Neuron (in vitro differentiated cells): ENCODE results near the gene C19orf47.
"Not testable (repeated sequence)": the region's sequence is repeated elsewhere in the genome, so short reads cannot be mapped to it uniquely, and the experiment has no call there.

Experiments
- H2AFZ ChIP-seq: one replicate; pipeline ENCODE4 v1.6.1; 2013; ENCODE audit warnings: low read depth, mild to moderate bottlenecking, inconsistent platforms, low read length, moderate library complexity
- H3K27me3 ChIP-seq: one replicate; pipeline ENCODE4 v1.6.1; 2013; ENCODE audit warnings: low read length; ENCODE audit not compliant: insufficient read depth
- H3K36me3 ChIP-seq: one replicate; pipeline ENCODE4 v1.6.1; 2013; ENCODE audit warnings: low read length; ENCODE audit not compliant: insufficient read depth
- H3K4me1 ChIP-seq: one replicate; pipeline ENCODE4 v1.6.1; 2013; ENCODE audit warnings: low read length; ENCODE audit not compliant: insufficient read depth
- H3K4me3 ChIP-seq: 2 replicates; pipeline ENCODE4 v1.5.1; 2013; ENCODE audit warnings: mild to moderate bottlenecking, low read length, moderate library complexity
- H3K9me3 ChIP-seq: one replicate; pipeline ENCODE4 v1.6.1; 2013; ENCODE audit warnings: low read length

The C19orf47 gene

GRCh38 chr19:40387155-40387554 lies 39.0 kb upstream of the C19orf47 start:
- Histone ChIP-seq H3K36me3 (no peaks in the 10 kb centered on the region), H3K27me3 (no peaks in the 10 kb centered on the region), H3K9me3 (no peaks in the 10 kb centered on the region), H3K4me3 (no peak overlapping the region), H3K4me1 (no peaks in the 10 kb centered on the region), H2AFZ (no peak overlapping the region)

GRCh38 chr19:40383668-40384248 lies 35.6 kb upstream of the C19orf47 start:
- no peak overlapping the region for H3K4me3 ChIP-seq
- H3K36me3 ChIP-seq = peaks cover 5% of the 10 kb centered on the region
- H2AFZ ChIP-seq = no peak overlapping the region
- no peaks in the 10 kb centered on the region for H3K9me3 ChIP-seq
- H3K4me1 ChIP-seq = no peaks in the 10 kb centered on the region
- H3K27me3 ChIP-seq = no peaks in the 10 kb centered on the region

GRCh38 chr19:40381321-40381720 lies 33.1 kb upstream of the C19orf47 start:
- Histone ChIP-seq H3K4me1 (no peaks in the 10 kb centered on the region), H3K9me3 (no peaks in the 10 kb centered on the region), H3K27me3 (no peaks in the 10 kb centered on the region), H3K36me3 (peaks cover 18% of the 10 kb centered on the region), H2AFZ (no peak overlapping the region), H3K4me3 (no peak overlapping the region)

- Histone ChIP-seq H3K9me3 (no peaks in the 10 kb centered on the region), H3K27me3 (no peaks in the 10 kb centered on the region), H3K36me3 (peaks cover 19% of the 10 kb centered on the region), H3K4me3 (no peak overlapping the region), H3K4me1 (no peaks in the 10 kb centered on the region), H2AFZ (no peak overlapping the region)
Observed at GRCh38 chr19:40380199-40381037, 32.2 kb upstream of the C19orf47 start.

GRCh38 chr19:40379446-40380198 lies 31.4 kb upstream of the C19orf47 start:
- Histone ChIP-seq H3K4me3 (no peak overlapping the region), H3K9me3 (no peaks in the 10 kb centered on the region), H3K27me3 (no peaks in the 10 kb centered on the region), H2AFZ (no peak overlapping the region), H3K36me3 (peaks cover 20% of the 10 kb centered on the region), H3K4me1 (no peaks in the 10 kb centered on the region)

- H2AFZ ChIP-seq = no peak overlapping the region
- no peak overlapping the region for H3K4me3 ChIP-seq
- peaks cover 28% of the 10 kb centered on the region for H3K36me3 ChIP-seq
- no peaks in the 10 kb centered on the region for H3K4me1 ChIP-seq
- H3K27me3 ChIP-seq = no peaks in the 10 kb centered on the region
- no peaks in the 10 kb centered on the region for H3K9me3 ChIP-seq
Observed at GRCh38 chr19:40378509-40378908, 30.3 kb upstream of the C19orf47 start.

GRCh38 chr19:40377876-40378385 lies 29.7 kb upstream of the C19orf47 start:
- Histone ChIP-seq H3K9me3 (no peaks in the 10 kb centered on the region), H3K27me3 (no peaks in the 10 kb centered on the region), H2AFZ (no peak overlapping the region), H3K4me1 (no peaks in the 10 kb centered on the region), H3K4me3 (no peak overlapping the region), H3K36me3 (peaks cover 31% of the 10 kb centered on the region)

- H3K27me3 ChIP-seq = no peaks in the 10 kb centered on the region
- no peaks in the 10 kb centered on the region for H3K4me1 ChIP-seq
- H3K4me3 ChIP-seq = no peak overlapping the region
- H2AFZ ChIP-seq = no peak overlapping the region
- no peaks in the 10 kb centered on the region for H3K9me3 ChIP-seq
- H3K36me3 ChIP-seq = peaks cover 45% of the 10 kb centered on the region
Observed at GRCh38 chr19:40376286-40376862, 28.2 kb upstream of the C19orf47 start.

GRCh38 chr19:40374084-40374483 lies 25.9 kb upstream of the C19orf47 start:
- Histone ChIP-seq H3K27me3 (no peaks in the 10 kb centered on the region), H3K36me3 (peaks cover 65% of the 10 kb centered on the region), H3K9me3 (no peaks in the 10 kb centered on the region), H2AFZ (no peak overlapping the region), H3K4me1 (no peaks in the 10 kb centered on the region), H3K4me3 (no peak overlapping the region)

GRCh38 chr19:40371802-40372122 lies 23.6 kb upstream of the C19orf47 start:
- H3K27me3 ChIP-seq = no peaks in the 10 kb centered on the region
- no peak overlapping the region for H2AFZ ChIP-seq
- no peak overlapping the region for H3K4me3 ChIP-seq
- peaks cover 59% of the 10 kb centered on the region for H3K36me3 ChIP-seq
- peaks cover 8% of the 10 kb centered on the region for H3K4me1 ChIP-seq
- no peaks in the 10 kb centered on the region for H3K9me3 ChIP-seq

GRCh38 chr19:40370997-40371801 lies 23.0 kb upstream of the C19orf47 start:
- Histone ChIP-seq H2AFZ (no peak overlapping the region), H3K9me3 (no peaks in the 10 kb centered on the region), H3K4me3 (no peak overlapping the region), H3K27me3 (no peaks in the 10 kb centered on the region), H3K4me1 (peaks cover 14% of the 10 kb centered on the region), H3K36me3 (peaks cover 54% of the 10 kb centered on the region)

GRCh38 chr19:40370253-40370652 lies 22.1 kb upstream of the C19orf47 start:
- not testable (repeated sequence) for H3K27me3 ChIP-seq, H3K9me3 ChIP-seq, H2AFZ ChIP-seq, H3K4me3 ChIP-seq
- Histone ChIP-seq H3K36me3 (peaks cover 54% of the 10 kb centered on the region), H3K4me1 (peaks cover 21% of the 10 kb centered on the region)
